ENCODE results near the gene ARHGAP19.

- TF ChIP-seq, protein P1, sequence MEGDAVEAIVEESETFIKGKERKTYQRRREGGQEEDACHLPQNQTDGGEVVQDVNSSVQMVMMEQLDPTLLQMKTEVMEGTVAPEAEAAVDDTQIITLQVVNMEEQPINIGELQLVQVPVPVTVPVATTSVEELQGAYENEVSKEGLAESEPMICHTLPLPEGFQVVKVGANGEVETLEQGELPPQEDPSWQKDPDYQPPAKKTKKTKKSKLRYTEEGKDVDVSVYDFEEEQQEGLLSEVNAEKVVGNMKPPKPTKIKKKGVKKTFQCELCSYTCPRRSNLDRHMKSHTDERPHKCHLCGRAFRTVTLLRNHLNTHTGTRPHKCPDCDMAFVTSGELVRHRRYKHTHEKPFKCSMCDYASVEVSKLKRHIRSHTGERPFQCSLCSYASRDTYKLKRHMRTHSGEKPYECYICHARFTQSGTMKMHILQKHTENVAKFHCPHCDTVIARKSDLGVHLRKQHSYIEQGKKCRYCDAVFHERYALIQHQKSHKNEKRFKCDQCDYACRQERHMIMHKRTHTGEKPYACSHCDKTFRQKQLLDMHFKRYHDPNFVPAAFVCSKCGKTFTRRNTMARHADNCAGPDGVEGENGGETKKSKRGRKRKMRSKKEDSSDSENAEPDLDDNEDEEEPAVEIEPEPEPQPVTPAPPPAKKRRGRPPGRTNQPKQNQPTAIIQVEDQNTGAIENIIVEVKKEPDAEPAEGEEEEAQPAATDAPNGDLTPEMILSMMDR (conservative IDR thresholded peaks at IDR 0.05) = no peak; the same call in 1 of the 2 replicates
- no peak for TF ChIP-seq EZH2 (IDR thresholded peaks at IDR 0.05; ENCODE audit: low read depth)
These were observed 40.3 kb upstream of the ARHGAP19 start for GRCh38 chr10:97332591-97333350.
